ENCODE results near the gene TBC1D16. TPM values are rescaled to one million over a fixed set of nuclear protein-coding genes. Genes with fewer than 3 reads are reported as not detected.

Gene TBC1D16
- total and polyA plus RNA-seq, 10 of the 15 experiments (the other 5 are each of a cell fraction or from before 2014, with no cell fraction given): 0.01 to 0.13 (median 0.06) TPM; not detected in 3

GRCh38 chr17:79944251-79944812 lies 91.3 kb downstream of the TBC1D16 start:
- TF ChIP-seq PBX3 (IDR thresholded peaks at IDR 0.05; ENCODE audit: insufficient replicate concordance, low read depth, low read length) (no peak), TAF1 (IDR thresholded peaks at IDR 0.05; ENCODE audit: borderline replicate concordance, low read depth, low read length) (no peak), BCL11A (IDR thresholded peaks at IDR 0.05; ENCODE audit: low read depth, low read length) (no peak), HCFC1 (IDR thresholded peaks at IDR 0.05; ENCODE audit: low read length) (no peak)
- TF ChIP-seq, protein P1, sequence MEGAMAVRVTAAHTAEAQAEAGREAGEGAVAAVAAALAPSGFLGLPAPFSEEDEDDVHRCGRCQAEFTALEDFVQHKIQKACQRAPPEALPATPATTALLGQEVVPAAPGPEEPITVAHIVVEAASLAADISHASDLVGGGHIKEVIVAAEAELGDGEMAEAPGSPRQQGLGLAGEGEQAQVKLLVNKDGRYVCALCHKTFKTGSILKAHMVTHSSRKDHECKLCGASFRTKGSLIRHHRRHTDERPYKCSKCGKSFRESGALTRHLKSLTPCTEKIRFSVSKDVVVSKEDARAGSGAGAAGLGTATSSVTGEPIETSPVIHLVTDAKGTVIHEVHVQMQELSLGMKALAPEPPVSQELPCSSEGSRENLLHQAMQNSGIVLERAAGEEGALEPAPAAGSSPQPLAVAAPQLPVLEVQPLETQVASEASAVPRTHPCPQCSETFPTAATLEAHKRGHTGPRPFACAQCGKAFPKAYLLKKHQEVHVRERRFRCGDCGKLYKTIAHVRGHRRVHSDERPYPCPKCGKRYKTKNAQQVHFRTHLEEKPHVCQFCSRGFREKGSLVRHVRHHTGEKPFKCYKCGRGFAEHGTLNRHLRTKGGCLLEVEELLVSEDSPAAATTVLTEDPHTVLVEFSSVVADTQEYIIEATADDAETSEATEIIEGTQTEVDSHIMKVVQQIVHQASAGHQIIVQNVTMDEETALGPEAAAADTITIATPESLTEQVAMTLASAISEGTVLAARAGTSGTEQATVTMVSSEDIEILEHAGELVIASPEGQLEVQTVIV (IDR thresholded peaks at IDR 0.05; ENCODE audit: borderline replicate concordance, partially characterized antibody): no peak
- FAIRE-seq (no peak), ATAC-seq (no peak), DNase-seq (ENCODE audit: low read depth, low spot score) (no peak)
- RAD21 ChIA-PET (ENCODE audit: unreplicated experiment): no interaction called here
- Histone ChIP-seq H3K27me3 (replicated peaks in 1 of 2; ENCODE audit: control insufficient read depth in 2 of 2, insufficient read depth in 2 of 2, low read length in 1 of 2) (no peaks in the 10 kb centered on the region), H3K4me1 (ENCODE audit: control insufficient read depth, insufficient read depth, low read length) (no peaks in the 10 kb centered on the region), H3K4me3 (no peak overlapping the region), H4K20me1 (ENCODE audit: control insufficient read depth, insufficient read depth) (no peaks in the 10 kb centered on the region), H3K9ac (ENCODE audit: control insufficient read depth, insufficient read depth, low read length) (no peak overlapping the region), H3K9me3 (replicated peaks; ENCODE audit: control insufficient read depth, insufficient read depth, low read length) (no peaks in the 10 kb centered on the region), H3K4me2 (ENCODE audit: control insufficient read depth, insufficient read depth) (no peak overlapping the region), H3K79me2 (ENCODE audit: control insufficient read depth, insufficient read depth, low read length) (no peaks in the 10 kb centered on the region), H3K36me3 (ENCODE audit: control insufficient read depth in 2 of 2, insufficient read depth in 2 of 2, low read length in 1 of 2) (no peaks in the 10 kb centered on the region), H3K27ac (ENCODE audit: control insufficient read depth, insufficient read depth) (no peak overlapping the region), H2AFZ (ENCODE audit: control insufficient read depth, low read depth, low read length) (no peak overlapping the region)
- in situ Hi-C loops (cut with MboI) (no loop called here), intact Hi-C loops (cut with micrococcal nuclease; ENCODE audit: unreplicated experiment) (no loop called here)
- CTCF ChIA-PET: no interaction called here
- POLR2A ChIA-PET: no interaction called here
- SMC1A ChIA-PET (ENCODE audit: uncharacterized antibody, unreplicated experiment): no interaction called here
- no TSS peak for BruUV-seq (replicated peaks)
- 79% methylated on average over 22 of the region's 23 CpGs for WGBS (ENCODE audit: insufficient coverage, insufficient replicate concordance, low lambda C conversion rate, missing lambda C conversion rate)

Data from GM12878 (cell line).